ENCODE measurements around the gene BBIP1.

DNA sequence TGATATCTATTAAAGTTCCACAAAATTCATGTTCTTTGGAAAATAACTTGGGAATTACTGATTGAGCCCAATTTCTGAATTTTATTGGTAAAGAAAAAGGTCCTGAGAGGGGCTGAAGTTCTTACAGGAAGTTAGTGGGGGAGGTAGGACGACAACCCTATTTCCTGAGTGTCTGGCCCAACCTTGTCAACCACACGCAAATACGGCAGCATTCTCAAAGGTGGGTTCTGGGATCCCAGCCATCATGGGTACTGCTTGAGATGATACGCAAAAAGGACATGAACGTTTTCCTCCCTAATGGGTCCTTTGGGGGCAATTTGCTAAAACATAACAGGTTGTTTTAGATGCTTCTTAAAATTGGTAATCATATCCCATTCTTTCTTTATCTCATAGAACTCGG, 50.0 kb downstream of the BBIP1 start:
- TF ChIP-seq, protein P1, sequence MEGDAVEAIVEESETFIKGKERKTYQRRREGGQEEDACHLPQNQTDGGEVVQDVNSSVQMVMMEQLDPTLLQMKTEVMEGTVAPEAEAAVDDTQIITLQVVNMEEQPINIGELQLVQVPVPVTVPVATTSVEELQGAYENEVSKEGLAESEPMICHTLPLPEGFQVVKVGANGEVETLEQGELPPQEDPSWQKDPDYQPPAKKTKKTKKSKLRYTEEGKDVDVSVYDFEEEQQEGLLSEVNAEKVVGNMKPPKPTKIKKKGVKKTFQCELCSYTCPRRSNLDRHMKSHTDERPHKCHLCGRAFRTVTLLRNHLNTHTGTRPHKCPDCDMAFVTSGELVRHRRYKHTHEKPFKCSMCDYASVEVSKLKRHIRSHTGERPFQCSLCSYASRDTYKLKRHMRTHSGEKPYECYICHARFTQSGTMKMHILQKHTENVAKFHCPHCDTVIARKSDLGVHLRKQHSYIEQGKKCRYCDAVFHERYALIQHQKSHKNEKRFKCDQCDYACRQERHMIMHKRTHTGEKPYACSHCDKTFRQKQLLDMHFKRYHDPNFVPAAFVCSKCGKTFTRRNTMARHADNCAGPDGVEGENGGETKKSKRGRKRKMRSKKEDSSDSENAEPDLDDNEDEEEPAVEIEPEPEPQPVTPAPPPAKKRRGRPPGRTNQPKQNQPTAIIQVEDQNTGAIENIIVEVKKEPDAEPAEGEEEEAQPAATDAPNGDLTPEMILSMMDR (IDR thresholded peaks at IDR 0.05; ENCODE audit: extremely low read depth in 1 of 2, insufficient read depth in 1 of 2, low read depth in 1 of 2, low read length in 2 of 2), result no peak
- no peak for TF ChIP-seq EZH2 (IDR thresholded peaks at IDR 0.05; ENCODE audit: borderline replicate concordance, low read depth, low read length, severe bottlenecking)
- no peak for TF ChIP-seq POLR2AphosphoS5 (IDR thresholded peaks at IDR 0.05; ENCODE audit: insufficient read depth, low read depth, low read length)

All from endothelial cell of umbilical vein (primary cell).